ENCODE measurements around the gene RLN3. TPM values are rescaled to one million over a fixed set of nuclear protein-coding genes. Genes with fewer than 3 reads are reported as not detected.
"Not testable (repeated sequence)": the region's sequence is repeated elsewhere in the genome, so short reads cannot be mapped to it uniquely, and the experiment has no call there.

Gene RLN3
- total and polyA plus RNA-seq, 2 donors (not counting 1 experiment from before 2014, with no cell fraction given) = not detected

GRCh38 chr19:14048443-14049153, 20.6 kb downstream of the RLN3 start:
- TF ChIP-seq EZH2 (IDR thresholded peaks at IDR 0.05; ENCODE audit: low read length, missing control alignments) = no peak
- TF ChIP-seq CTCF (conservative IDR thresholded peaks at IDR 0.05 in 1 of 2, IDR thresholded peaks at IDR 0.05 in 1 of 2; ENCODE audit: low read depth in 1 of 2, low read length in 2 of 2) = peak; percentile 77 to 86
- no peaks in the 10 kb centered on the region for H3K36me3 ChIP-seq (ENCODE audit: control insufficient read depth, insufficient read depth, low read length)
- H3K79me2 ChIP-seq (ENCODE audit: control insufficient read depth, insufficient read depth, low read length) = no peaks in the 10 kb centered on the region
- no peaks in the 10 kb centered on the region for H4K20me1 ChIP-seq (ENCODE audit: control insufficient read depth, extremely low read depth, insufficient read depth, low read length)
- H3K4me3 ChIP-seq (replicated peaks in 1 of 4; ENCODE audit: control extremely low read depth in 1 of 4, insufficient read depth in 1 of 4, low read depth in 3 of 4, low read length in 4 of 4) = no peak overlapping the region
- no peak overlapping the region for H3K4me2 ChIP-seq (ENCODE audit: extremely low read depth, insufficient read depth, low read length)
- H3K4me1 ChIP-seq (ENCODE audit: control insufficient read depth, extremely low read depth, insufficient read depth, low read length) = no peaks in the 10 kb centered on the region
- H3K9ac ChIP-seq (ENCODE audit: insufficient read depth, low read length) = no peak overlapping the region
- H2AFZ ChIP-seq (ENCODE audit: low read length) = no peak overlapping the region
- no peak overlapping the region for H3K27ac ChIP-seq (ENCODE audit: insufficient read depth, low read length)
- no peaks in the 10 kb centered on the region for H3K27me3 ChIP-seq (ENCODE audit: control insufficient read depth, insufficient read depth, low read length)
- H3K9me3 ChIP-seq (ENCODE audit: control insufficient read depth, insufficient read depth, low read depth, low read length) = no peaks in the 10 kb centered on the region
- DNase-seq (ENCODE audit: low read depth in 2 of 2) = peak in 1 of 2 donors; percentile 10

GRCh38 chr19:14050512-14050911, 22.6 kb downstream of the RLN3 start:
- no peak overlapping the region for H2AFZ ChIP-seq (ENCODE audit: low read length)
- no peaks in the 10 kb centered on the region for H3K36me3 ChIP-seq (ENCODE audit: control insufficient read depth, insufficient read depth, low read length)
- no peaks in the 10 kb centered on the region for H3K79me2 ChIP-seq (ENCODE audit: control insufficient read depth, insufficient read depth, low read length)
- no peaks in the 10 kb centered on the region for H3K4me1 ChIP-seq (ENCODE audit: control insufficient read depth, extremely low read depth, insufficient read depth, low read length)
- no peak overlapping the region for H3K4me2 ChIP-seq (ENCODE audit: extremely low read depth, insufficient read depth, low read length)
- no peaks in the 10 kb centered on the region for H3K27me3 ChIP-seq (ENCODE audit: control insufficient read depth, insufficient read depth, low read length)
- TF ChIP-seq CTCF (conservative IDR thresholded peaks at IDR 0.05 in 1 of 2, IDR thresholded peaks at IDR 0.05 in 1 of 2; ENCODE audit: low read depth in 1 of 2, low read length in 2 of 2) = no peak
- TF ChIP-seq EZH2 (IDR thresholded peaks at IDR 0.05; ENCODE audit: low read length, missing control alignments) = no peak
- no peak overlapping the region for H3K9ac ChIP-seq (ENCODE audit: insufficient read depth, low read length)
- H3K27ac ChIP-seq (ENCODE audit: insufficient read depth, low read length) = no peak overlapping the region
- H4K20me1 ChIP-seq (ENCODE audit: control insufficient read depth, extremely low read depth, insufficient read depth, low read length) = no peaks in the 10 kb centered on the region
- H3K4me3 ChIP-seq (replicated peaks in 1 of 4; ENCODE audit: control extremely low read depth in 1 of 4, insufficient read depth in 1 of 4, low read depth in 3 of 4, low read length in 4 of 4) = no peak overlapping the region
- no peaks in the 10 kb centered on the region for H3K9me3 ChIP-seq (ENCODE audit: control insufficient read depth, insufficient read depth, low read depth, low read length)
- no peak for DNase-seq (ENCODE audit: low read depth in 2 of 2)

- not testable (repeated sequence) for H3K4me2 ChIP-seq (ENCODE audit: extremely low read depth, insufficient read depth, low read length); H2AFZ ChIP-seq (ENCODE audit: low read length); H3K9ac ChIP-seq (ENCODE audit: insufficient read depth, low read length); H3K79me2 ChIP-seq (ENCODE audit: control insufficient read depth, insufficient read depth, low read length); H3K4me3 ChIP-seq (replicated peaks in 1 of 4; ENCODE audit: control extremely low read depth in 1 of 4, insufficient read depth in 1 of 4, low read depth in 3 of 4, low read length in 4 of 4); H3K4me1 ChIP-seq (ENCODE audit: control insufficient read depth, extremely low read depth, insufficient read depth, low read length); H3K27me3 ChIP-seq (ENCODE audit: control insufficient read depth, insufficient read depth, low read length); H4K20me1 ChIP-seq (ENCODE audit: control insufficient read depth, extremely low read depth, insufficient read depth, low read length); H3K27ac ChIP-seq (ENCODE audit: insufficient read depth, low read length); H3K36me3 ChIP-seq (ENCODE audit: control insufficient read depth, insufficient read depth, low read length); H3K9me3 ChIP-seq (ENCODE audit: control insufficient read depth, insufficient read depth, low read depth, low read length); DNase-seq (ENCODE audit: low read depth in 2 of 2)
Measured at GRCh38 chr19:14050961-14051360, 23.0 kb downstream of the RLN3 start.
